Subcutaneous abdominal adipose tissue (tissue), 5 donors: ENCODE measurements around the gene PARP9.

Source experiments
- H3K27ac ChIP-seq: one replicate; pipeline ENCODE4 v1.7.0; 2013; ENCODE audit warnings: low read depth, mild to moderate bottlenecking, inconsistent platforms, low read length, moderate library complexity
- H3K27me3 ChIP-seq, 5 donors: one replicate each; pipeline ENCODE4 v1.7.0; 2013; ENCODE audit warnings: low read length in 5 of 5, inconsistent platforms in 1 of 5; ENCODE audit not compliant: control insufficient read depth in 5 of 5, insufficient read depth in 4 of 5
- H3K36me3 ChIP-seq, 5 donors: one replicate each; pipeline ENCODE4 v1.7.0; 2013; ENCODE audit warnings: low read length in 5 of 5; ENCODE audit not compliant: control insufficient read depth in 5 of 5, insufficient read depth in 5 of 5
- H3K4me1 ChIP-seq, 5 donors: one replicate each; pipeline ENCODE4 v1.7.0; 2013; ENCODE audit warnings: low read length in 5 of 5, mild to moderate bottlenecking in 3 of 5, moderate library complexity in 1 of 5; ENCODE audit not compliant: control insufficient read depth in 5 of 5, insufficient read depth in 5 of 5
- H3K4me3 ChIP-seq, 5 donors: one replicate each; pipeline ENCODE4 v1.7.0; 2013; ENCODE audit warnings: low read length in 5 of 5, low read depth in 1 of 5
- H3K9ac ChIP-seq, 5 donors: one replicate each; pipeline ENCODE4 v1.7.0; 2013; ENCODE audit warnings: low read length in 5 of 5, mild to moderate bottlenecking in 4 of 5, moderate library complexity in 3 of 5
- H3K9me3 ChIP-seq, 5 donors: one replicate each; pipeline ENCODE4 v1.7.0; 2013; ENCODE audit warnings: low read length in 5 of 5; ENCODE audit not compliant: control insufficient read depth in 5 of 5
- donor health status: healthy.
- donor health status: healthy.
- donor health status: healthy.
- donor health status: healthy.
- donor health status: healthy.

PARP9 gene

GRCh38 chr3:122558605-122559004, 5.5 kb downstream of the PARP9 start:
- no peaks in the 10 kb centered on the region for H3K27me3 ChIP-seq
- no peak overlapping the region for H3K4me3 ChIP-seq
- no peak overlapping the region for H3K27ac ChIP-seq
- no peaks in the 10 kb centered on the region for H3K9me3 ChIP-seq
- H3K36me3 ChIP-seq = peaks cover 17 to 50% (median 48%) of the 10 kb centered on the region in 5 donors
- no peak overlapping the region for H3K9ac ChIP-seq
- peaks cover 2 to 18% (median 10%) of the 10 kb centered on the region in 5 donors for H3K4me1 ChIP-seq

GRCh38 chr3:122557356-122557755, 6.7 kb downstream of the PARP9 start:
- peaks cover 0 to 6% (median 2%) of the 10 kb centered on the region in 5 donors for H3K4me1 ChIP-seq
- no peaks in the 10 kb centered on the region for H3K9me3 ChIP-seq
- H3K27me3 ChIP-seq = no peaks in the 10 kb centered on the region
- H3K9ac ChIP-seq = no peak overlapping the region
- no peak overlapping the region for H3K4me3 ChIP-seq
- no peak overlapping the region for H3K27ac ChIP-seq
- H3K36me3 ChIP-seq = peaks cover 26 to 59% (median 54%) of the 10 kb centered on the region in 5 donors

- H3K27me3 ChIP-seq = no peaks in the 10 kb centered on the region
- H3K4me3 ChIP-seq = no peak overlapping the region
- H3K4me1 ChIP-seq = no peaks in the 10 kb centered on the region
- H3K9me3 ChIP-seq = no peaks in the 10 kb centered on the region
- H3K27ac ChIP-seq = no peak overlapping the region
- peaks cover 31 to 73% (median 62%) of the 10 kb centered on the region in 5 donors for H3K36me3 ChIP-seq
- H3K9ac ChIP-seq = no peak overlapping the region
Observed at GRCh38 chr3:122555275-122556071, 8.6 kb downstream of the PARP9 start.

GRCh38 chr3:122553171-122553570, 10.9 kb downstream of the PARP9 start:
- no peak overlapping the region for H3K27ac ChIP-seq
- no peaks in the 10 kb centered on the region for H3K4me1 ChIP-seq
- no peaks in the 10 kb centered on the region for H3K9me3 ChIP-seq
- H3K27me3 ChIP-seq = no peaks in the 10 kb centered on the region
- H3K9ac ChIP-seq = no peak overlapping the region
- no peak overlapping the region for H3K4me3 ChIP-seq
- peaks cover 24 to 81% (median 70%) of the 10 kb centered on the region in 5 donors for H3K36me3 ChIP-seq

- no peaks in the 10 kb centered on the region for H3K9me3 ChIP-seq
- no peak overlapping the region for H3K27ac ChIP-seq
- no peaks in the 10 kb centered on the region for H3K27me3 ChIP-seq
- H3K36me3 ChIP-seq = peaks cover 28 to 87% (median 69%) of the 10 kb centered on the region in 5 donors
- H3K4me1 ChIP-seq = no peaks in the 10 kb centered on the region
- no peak overlapping the region for H3K9ac ChIP-seq
- no peak overlapping the region for H3K4me3 ChIP-seq
Observed at GRCh38 chr3:122548619-122549018, 15.5 kb downstream of the PARP9 start.

- H3K9ac ChIP-seq = no peak overlapping the region
- no peak overlapping the region for H3K27ac ChIP-seq
- H3K4me3 ChIP-seq = no peak overlapping the region
- peaks cover 28 to 84% (median 66%) of the 10 kb centered on the region in 5 donors for H3K36me3 ChIP-seq
- H3K4me1 ChIP-seq = no peaks in the 10 kb centered on the region
- no peaks in the 10 kb centered on the region for H3K9me3 ChIP-seq
- no peaks in the 10 kb centered on the region for H3K27me3 ChIP-seq
Observed at GRCh38 chr3:122548076-122548475, 16.0 kb downstream of the PARP9 start.

GRCh38 chr3:122546151-122546550, 17.9 kb downstream of the PARP9 start:
- no peaks in the 10 kb centered on the region for H3K4me1 ChIP-seq
- no peak overlapping the region for H3K27ac ChIP-seq
- H3K9ac ChIP-seq = no peak overlapping the region
- no peak overlapping the region for H3K4me3 ChIP-seq
- peaks cover 24 to 80% (median 64%) of the 10 kb centered on the region in 5 donors for H3K36me3 ChIP-seq
- no peaks in the 10 kb centered on the region for H3K9me3 ChIP-seq
- H3K27me3 ChIP-seq = no peaks in the 10 kb centered on the region

GRCh38 chr3:122538956-122539490, 25.1 kb downstream of the PARP9 start:
- H3K9ac ChIP-seq = no peak overlapping the region
- no peak overlapping the region for H3K27ac ChIP-seq
- no peaks in the 10 kb centered on the region for H3K9me3 ChIP-seq
- H3K4me1 ChIP-seq = peaks cover 0 to 3% (median 0%) of the 10 kb centered on the region in 5 donors
- H3K27me3 ChIP-seq = no peaks in the 10 kb centered on the region
- no peak overlapping the region for H3K4me3 ChIP-seq
- H3K36me3 ChIP-seq = peaks cover 24 to 74% (median 57%) of the 10 kb centered on the region in 5 donors

- Histone ChIP-seq H3K9ac (no peak overlapping the region), H3K36me3 (peaks cover 47 to 84% (median 75%) of the 10 kb centered on the region in 5 donors)
Observed at GRCh38 chr3:122536632-122537001, 27.5 kb downstream of the PARP9 start.

GRCh38 chr3:122535964-122536631, 28.0 kb downstream of the PARP9 start:
- peaks cover 46 to 86% (median 73%) of the 10 kb centered on the region in 5 donors for H3K36me3 ChIP-seq
- H3K4me3 ChIP-seq = no peak overlapping the region
- no peak overlapping the region for H3K9ac ChIP-seq
- H3K27ac ChIP-seq = no peak overlapping the region
- no peaks in the 10 kb centered on the region for H3K9me3 ChIP-seq
- peaks cover 0 to 3% (median 0%) of the 10 kb centered on the region in 5 donors for H3K4me1 ChIP-seq
- H3K27me3 ChIP-seq = no peaks in the 10 kb centered on the region

More at GRCh38 chr3:122536632-122537001, 27.5 kb downstream of the PARP9 start:
- no peak overlapping the region for H3K4me3 ChIP-seq
- peaks cover 0 to 3% (median 0%) of the 10 kb centered on the region in 5 donors for H3K4me1 ChIP-seq
- no peaks in the 10 kb centered on the region for H3K27me3 ChIP-seq
- H3K27ac ChIP-seq = no peak overlapping the region
- H3K9me3 ChIP-seq = no peaks in the 10 kb centered on the region
